Mesodermal cell (in vitro differentiated cells): ENCODE measurements around the gene IDE.
"Not testable (repeated sequence)": the region's sequence is repeated elsewhere in the genome, so short reads cannot be mapped to it uniquely, and the experiment has no call there.

Experiments used
- H3K27ac ChIP-seq: 2 replicates; pipeline ENCODE4 v1.7.0; 2013; ENCODE audit warnings: mild to moderate bottlenecking, low read depth, low read length, moderate library complexity; ENCODE audit not compliant: severe bottlenecking
- H3K36me3 ChIP-seq: 2 replicates; pipeline ENCODE4 v1.7.1; 2013; ENCODE audit warnings: mild to moderate bottlenecking, low read length, moderate library complexity; ENCODE audit not compliant: control insufficient read depth, insufficient read depth
- H3K4me1 ChIP-seq: one replicate; pipeline ENCODE4 v1.7.1; 2013; ENCODE audit warnings: mild to moderate bottlenecking, low read length; ENCODE audit not compliant: insufficient read depth, control insufficient read depth, poor library complexity, severe bottlenecking
- H3K4me3 ChIP-seq: 2 replicates; pipeline ENCODE4 v1.7.0; 2013; ENCODE audit warnings: low read length, control low read depth, mild to moderate bottlenecking; ENCODE audit not compliant: insufficient read depth, poor library complexity, severe bottlenecking; ENCODE audit errors: extremely low read depth
- H3K9me3 ChIP-seq: 2 replicates; pipeline ENCODE4 v1.7.1; 2013; ENCODE audit warnings: mild to moderate bottlenecking, low read length, moderate library complexity; ENCODE audit not compliant: control insufficient read depth
- WGBS, 2 experiments: methylation state at CpG; one replicate each; pipeline ENCODE4 v1.1.5; 2013; ENCODE audit warnings: missing lambda C conversion rate in 2 of 2; ENCODE audit not compliant: insufficient coverage in 2 of 2; 5-methylcytosine and 5-hydroxymethylcytosine counted together

The IDE gene

GRCh38 chr10:92404612-92405418 lies 169.1 kb downstream of the IDE start:
- H3K36me3 ChIP-seq: no peaks in the 10 kb centered on the region

GRCh38 chr10:92402234-92402633 lies 171.7 kb downstream of the IDE start:
- H3K36me3 ChIP-seq, H3K4me1 ChIP-seq, H3K4me3 ChIP-seq, H3K9me3 ChIP-seq, H3K27ac ChIP-seq: not testable (repeated sequence)
- 94 to 100% methylated on average over 3 to 5 of the region's 5 CpGs for WGBS, 2 experiments

More at GRCh38 chr10:92404612-92405418, 169.1 kb downstream of the IDE start:
- H3K9me3 ChIP-seq: no peaks in the 10 kb centered on the region
- H3K4me1 ChIP-seq: peaks cover 5% of the 10 kb centered on the region
- no peak overlapping the region for H3K27ac ChIP-seq
- 75 to 80% methylated on average over 6 to 9 of the region's 10 CpGs for WGBS, 2 experiments
- no peak overlapping the region for H3K4me3 ChIP-seq
